GM12872 (cell line): ENCODE data around the gene EPHA5.

Source experiments
- TF ChIP-seq, protein P1 (sequence below): IDR thresholded peaks from 3 replicates; pipeline ENCODE4 v1.5.1; 2011; ENCODE audit warnings: low read depth, mild to moderate bottlenecking, low read length, moderate library complexity; ENCODE audit not compliant: insufficient read depth

The EPHA5 gene

DNA sequence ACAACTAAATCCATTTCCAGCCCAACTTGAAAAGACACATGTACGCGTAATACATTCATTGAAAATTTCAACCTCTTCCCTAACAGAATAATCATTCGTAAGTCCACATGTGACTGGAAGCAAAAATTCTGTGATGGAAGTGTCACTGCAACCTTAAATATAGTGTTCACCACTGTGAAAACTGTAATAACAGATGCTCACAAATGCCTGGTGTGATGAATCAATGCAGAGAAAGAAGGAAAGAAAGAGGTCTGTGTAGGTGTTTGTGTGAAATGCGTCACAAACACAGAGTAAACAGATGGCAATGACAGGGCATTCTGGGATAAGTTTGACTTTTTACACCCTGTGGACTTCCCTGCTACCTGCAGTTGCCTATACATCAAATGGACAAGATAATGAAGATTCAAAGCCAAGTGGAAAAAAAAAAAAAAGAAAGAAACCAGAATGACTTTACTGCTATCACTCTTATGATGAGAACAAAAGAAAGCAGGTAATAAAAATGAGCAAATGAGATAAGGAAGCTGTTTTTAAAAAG is 123.3 kb downstream of the EPHA5 start:
- TF ChIP-seq, protein P1, sequence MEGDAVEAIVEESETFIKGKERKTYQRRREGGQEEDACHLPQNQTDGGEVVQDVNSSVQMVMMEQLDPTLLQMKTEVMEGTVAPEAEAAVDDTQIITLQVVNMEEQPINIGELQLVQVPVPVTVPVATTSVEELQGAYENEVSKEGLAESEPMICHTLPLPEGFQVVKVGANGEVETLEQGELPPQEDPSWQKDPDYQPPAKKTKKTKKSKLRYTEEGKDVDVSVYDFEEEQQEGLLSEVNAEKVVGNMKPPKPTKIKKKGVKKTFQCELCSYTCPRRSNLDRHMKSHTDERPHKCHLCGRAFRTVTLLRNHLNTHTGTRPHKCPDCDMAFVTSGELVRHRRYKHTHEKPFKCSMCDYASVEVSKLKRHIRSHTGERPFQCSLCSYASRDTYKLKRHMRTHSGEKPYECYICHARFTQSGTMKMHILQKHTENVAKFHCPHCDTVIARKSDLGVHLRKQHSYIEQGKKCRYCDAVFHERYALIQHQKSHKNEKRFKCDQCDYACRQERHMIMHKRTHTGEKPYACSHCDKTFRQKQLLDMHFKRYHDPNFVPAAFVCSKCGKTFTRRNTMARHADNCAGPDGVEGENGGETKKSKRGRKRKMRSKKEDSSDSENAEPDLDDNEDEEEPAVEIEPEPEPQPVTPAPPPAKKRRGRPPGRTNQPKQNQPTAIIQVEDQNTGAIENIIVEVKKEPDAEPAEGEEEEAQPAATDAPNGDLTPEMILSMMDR: no peak

DNA sequence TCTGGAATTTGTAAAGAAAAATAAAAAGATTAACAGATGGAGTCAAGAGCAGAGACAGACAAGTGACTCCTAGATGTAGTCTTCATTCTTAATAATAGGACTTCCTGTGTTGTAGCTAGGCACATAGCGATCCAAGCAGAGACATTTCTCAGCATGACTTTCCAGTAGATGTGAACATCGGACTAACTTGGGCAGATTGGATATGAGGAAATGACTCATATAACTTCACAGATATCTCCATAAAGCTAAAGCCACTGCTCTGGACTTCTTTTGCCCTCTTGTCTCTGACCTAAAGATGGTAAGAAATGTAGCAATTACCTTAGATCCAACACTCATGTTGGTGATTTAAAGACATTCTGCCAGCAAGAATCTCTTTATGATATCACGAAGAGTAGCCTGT is 131.7 kb downstream of the EPHA5 start:
- TF ChIP-seq, protein P1: no peak

- TF ChIP-seq, protein P1: no peak
Observed at GRCh38 chr4:65535113-65535512, 135.2 kb downstream of the EPHA5 start.

- TF ChIP-seq, protein P1: no peak
Observed at GRCh38 chr4:65521666-65522065, 148.6 kb downstream of the EPHA5 start.

DNA sequence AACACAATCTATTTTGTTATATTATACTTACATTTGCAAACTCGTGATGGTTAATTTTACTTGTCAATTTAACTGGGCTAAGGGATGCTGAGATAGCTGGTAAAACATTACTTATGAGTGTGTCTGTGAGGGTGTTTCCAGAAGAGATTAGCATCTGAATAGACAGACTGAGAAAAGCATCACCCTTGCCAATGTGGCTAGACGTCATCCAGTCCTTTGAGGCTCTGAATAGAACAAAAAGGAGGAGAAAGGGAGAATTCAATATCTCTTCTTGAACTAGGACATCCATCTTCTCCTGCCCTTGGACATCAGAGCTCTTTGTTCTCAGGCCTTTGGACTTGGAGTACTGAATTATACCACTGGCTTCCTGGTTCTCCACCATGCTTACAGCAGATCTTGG is 154.6 kb downstream of the EPHA5 start:
- TF ChIP-seq, protein P1: no peak

GRCh38 chr4:65510976-65511375 is 159.3 kb downstream of the EPHA5 start:
- TF ChIP-seq, protein P1: no peak

GRCh38 chr4:65508168-65508567 is 162.1 kb downstream of the EPHA5 start:
- TF ChIP-seq, protein P1: no peak
